ENCODE measurements around the gene REEP6. TPM values are rescaled to one million over a fixed set of nuclear protein-coding genes. Genes with fewer than 3 reads are reported as not detected.

Gene REEP6
- total and polyA plus RNA-seq, 12 donors: 16.5 to 205 (median 115) TPM

DNA sequence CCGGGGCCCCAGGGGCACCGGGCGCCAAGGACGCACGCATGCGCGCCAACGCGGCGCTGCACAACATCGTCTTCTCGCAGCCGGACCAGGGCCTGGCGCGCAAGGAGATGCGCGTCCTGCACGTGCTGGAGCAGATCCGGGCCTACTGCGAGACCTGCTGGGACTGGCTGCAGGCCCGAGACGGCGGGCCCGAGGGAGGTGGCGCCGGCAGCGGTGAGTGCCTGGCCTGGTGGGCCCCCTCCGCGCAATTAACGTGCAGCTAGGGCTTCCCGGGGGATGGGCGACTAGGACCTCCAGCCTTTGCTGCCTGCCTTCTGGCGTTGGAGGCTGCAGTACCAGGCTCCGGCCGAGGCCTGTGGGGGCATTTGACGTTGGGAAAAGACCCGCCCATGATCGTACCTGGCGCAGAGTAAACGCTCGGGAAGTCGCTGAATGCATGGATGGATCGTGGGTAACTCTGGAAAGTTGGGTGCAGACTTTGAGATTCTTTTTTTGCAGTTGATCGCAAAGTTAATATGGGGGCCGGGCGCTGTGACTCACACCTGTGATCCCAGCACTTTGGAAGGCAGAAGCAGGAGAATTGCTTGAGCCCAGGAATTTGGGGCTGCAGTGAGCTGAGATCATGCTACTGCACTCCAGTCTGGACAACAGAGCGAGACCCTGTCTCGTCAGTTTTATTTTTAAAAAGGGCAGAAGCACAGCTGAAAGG is 33.8 kb upstream of the REEP6 start:
- Histone ChIP-seq H3K27me3 (peaks cover 39% of the 10 kb centered on the region), H3K9me3 (replicated peaks in 1 of 3) (no peaks in the 10 kb centered on the region), H3K4me1 (replicated peaks in 1 of 2) (no peaks in the 10 kb centered on the region), H3K4me3 (no peak overlapping the region), H3K36me3 (replicated peaks in 1 of 2) (no peaks in the 10 kb centered on the region), H3K27ac (no peak overlapping the region)
- WGBS, 4 donors: 17 to 41% (median 27%) methylated on average over 16 to 48 of the region's 48 CpGs
- no peak for DNase-seq
- no peak for TF ChIP-seq POLR2A (IDR thresholded peaks at IDR 0.05)
- TF ChIP-seq, protein P1, sequence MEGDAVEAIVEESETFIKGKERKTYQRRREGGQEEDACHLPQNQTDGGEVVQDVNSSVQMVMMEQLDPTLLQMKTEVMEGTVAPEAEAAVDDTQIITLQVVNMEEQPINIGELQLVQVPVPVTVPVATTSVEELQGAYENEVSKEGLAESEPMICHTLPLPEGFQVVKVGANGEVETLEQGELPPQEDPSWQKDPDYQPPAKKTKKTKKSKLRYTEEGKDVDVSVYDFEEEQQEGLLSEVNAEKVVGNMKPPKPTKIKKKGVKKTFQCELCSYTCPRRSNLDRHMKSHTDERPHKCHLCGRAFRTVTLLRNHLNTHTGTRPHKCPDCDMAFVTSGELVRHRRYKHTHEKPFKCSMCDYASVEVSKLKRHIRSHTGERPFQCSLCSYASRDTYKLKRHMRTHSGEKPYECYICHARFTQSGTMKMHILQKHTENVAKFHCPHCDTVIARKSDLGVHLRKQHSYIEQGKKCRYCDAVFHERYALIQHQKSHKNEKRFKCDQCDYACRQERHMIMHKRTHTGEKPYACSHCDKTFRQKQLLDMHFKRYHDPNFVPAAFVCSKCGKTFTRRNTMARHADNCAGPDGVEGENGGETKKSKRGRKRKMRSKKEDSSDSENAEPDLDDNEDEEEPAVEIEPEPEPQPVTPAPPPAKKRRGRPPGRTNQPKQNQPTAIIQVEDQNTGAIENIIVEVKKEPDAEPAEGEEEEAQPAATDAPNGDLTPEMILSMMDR (IDR thresholded peaks at IDR 0.05): no peak
- intact Hi-C loops (cut with DNase I): no loop called here

DNA sequence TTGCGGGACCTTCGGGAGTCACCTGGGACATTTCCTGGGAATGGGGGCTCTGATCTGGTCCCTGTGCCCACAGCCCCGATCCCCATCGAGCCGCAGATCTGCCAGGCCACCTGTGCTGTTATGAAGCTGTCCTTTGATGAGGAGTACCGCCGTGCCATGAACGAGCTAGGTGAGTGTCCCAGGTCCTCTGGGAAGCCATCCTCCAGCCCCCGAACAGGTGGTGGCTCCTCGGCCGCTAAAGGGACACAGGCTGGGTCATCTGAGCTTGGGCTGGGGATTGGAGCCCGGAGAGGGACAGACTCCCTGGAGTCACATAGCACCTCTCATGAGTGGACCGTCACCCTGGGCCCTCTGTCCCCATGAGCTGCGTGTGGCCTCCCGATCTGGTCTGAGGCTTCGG is 33.1 kb upstream of the REEP6 start:
- Histone ChIP-seq H3K27me3 (peaks cover 32% of the 10 kb centered on the region), H3K36me3 (replicated peaks in 1 of 2) (no peaks in the 10 kb centered on the region), H3K4me3 (no peak overlapping the region), H3K27ac (no peak overlapping the region), H3K9me3 (replicated peaks in 1 of 3) (no peaks in the 10 kb centered on the region), H3K4me1 (replicated peaks in 1 of 2) (no peaks in the 10 kb centered on the region)
- TF ChIP-seq, protein P1 (IDR thresholded peaks at IDR 0.05): no peak
- TF ChIP-seq POLR2A (IDR thresholded peaks at IDR 0.05): no peak
- WGBS, 4 donors: 76 to 88% (median 85%) methylated on average over 5 to 16 of the region's 16 CpGs
- no peak for DNase-seq
- intact Hi-C loops (cut with DNase I): no loop called here

DNA sequence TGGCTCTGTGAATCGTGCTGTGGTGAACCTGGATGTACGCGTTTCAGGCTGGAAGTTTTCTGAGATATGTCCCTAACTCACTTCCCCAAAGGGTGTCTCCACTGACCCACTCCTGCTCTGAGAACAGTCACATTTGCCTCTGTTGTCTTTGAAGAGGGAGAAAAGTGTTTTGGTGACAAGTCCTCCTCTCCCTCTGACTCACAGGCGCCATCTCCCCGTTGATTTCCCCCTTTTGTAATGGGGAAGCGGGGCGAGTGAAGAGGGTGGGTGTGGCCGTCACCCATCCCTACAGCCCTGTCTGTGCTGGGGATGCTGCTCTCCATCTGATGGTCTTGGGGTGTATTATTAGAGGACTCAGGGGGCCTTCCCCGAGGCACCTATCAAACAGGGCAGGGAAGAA is 31.5 kb upstream of the REEP6 start:
- Histone ChIP-seq H3K4me1 (replicated peaks in 1 of 2) (no peaks in the 10 kb centered on the region), H3K4me3 (no peak overlapping the region), H3K27me3 (peaks cover 26% of the 10 kb centered on the region), H3K9me3 (replicated peaks in 1 of 3) (no peaks in the 10 kb centered on the region), H3K36me3 (replicated peaks in 1 of 2) (no peaks in the 10 kb centered on the region), H3K27ac (no peak overlapping the region)
- no peak for DNase-seq
- intact Hi-C loops (cut with DNase I): no loop called here
- WGBS, 4 donors: 69 to 78% (median 76%) methylated on average over 9 of the region's 9 CpGs
- no peak for TF ChIP-seq POLR2A (IDR thresholded peaks at IDR 0.05)
- TF ChIP-seq, protein P1 (IDR thresholded peaks at IDR 0.05): no peak

DNA sequence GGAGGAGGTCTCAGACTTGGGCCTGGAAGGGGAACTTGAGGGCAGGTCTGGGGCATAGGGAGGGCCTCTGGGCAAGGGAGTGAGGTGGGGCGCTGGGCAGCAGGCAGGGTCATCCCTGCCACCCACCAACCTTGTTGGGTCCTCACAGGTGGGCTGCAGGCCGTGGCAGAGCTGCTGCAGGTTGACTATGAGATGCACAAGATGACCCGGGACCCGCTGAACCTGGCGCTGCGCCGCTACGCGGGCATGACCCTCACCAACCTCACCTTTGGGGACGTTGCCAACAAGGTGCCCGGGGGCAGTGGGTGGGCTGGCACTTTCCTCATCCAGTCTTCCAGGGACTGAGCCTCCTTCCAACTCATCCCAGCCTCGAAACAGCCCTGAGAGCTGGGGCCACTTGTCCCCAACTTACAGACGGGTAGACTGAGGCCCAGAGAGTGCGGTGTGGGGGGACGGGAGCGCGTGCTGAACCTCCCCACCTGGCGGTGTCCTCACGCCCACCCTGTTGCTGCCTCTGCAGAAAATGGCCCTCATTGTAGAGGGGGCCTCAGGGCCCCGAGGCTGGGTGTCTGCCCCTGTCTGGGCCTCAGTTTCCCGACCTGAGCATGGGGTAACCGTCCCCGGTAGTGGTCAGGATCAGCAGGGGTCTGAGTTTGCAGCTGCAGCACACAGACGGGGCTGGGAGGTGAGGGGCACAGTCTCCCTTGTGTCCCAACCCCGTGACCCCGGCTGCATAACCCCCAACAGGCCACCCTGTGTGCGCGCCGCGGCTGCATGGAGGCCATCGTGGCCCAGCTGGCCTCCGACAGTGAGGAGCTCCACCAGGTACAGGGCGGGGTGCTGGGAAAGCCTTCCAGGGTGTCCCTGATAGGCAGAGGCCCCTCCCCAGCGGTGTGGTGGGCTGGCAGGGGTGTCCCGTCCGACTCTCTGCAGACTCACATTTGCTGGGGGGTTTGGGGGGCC is 30.7 kb upstream of the REEP6 start:
- H3K27me3 ChIP-seq: peaks cover 26% of the 10 kb centered on the region

More for the DNA sequence above, 30.7 kb upstream of the REEP6 start:
- Histone ChIP-seq H3K27ac (no peak overlapping the region), H3K4me3 (no peak overlapping the region), H3K36me3 (replicated peaks in 1 of 2) (no peaks in the 10 kb centered on the region), H3K9me3 (replicated peaks in 1 of 3) (no peaks in the 10 kb centered on the region), H3K4me1 (replicated peaks in 1 of 2) (peaks cover 0 to 4% of the 10 kb centered on the region in 2 donors)
- DNase-seq: no peak
- 91 to 100% (median 91%) methylated on average over 2 to 36 of the region's 36 CpGs; no CpG with 5 or more reads in 1 of the 4 donors for WGBS, 4 donors
- TF ChIP-seq, protein P1 (IDR thresholded peaks at IDR 0.05): no peak
- TF ChIP-seq POLR2A (IDR thresholded peaks at IDR 0.05): no peak
- intact Hi-C loops (cut with DNase I): no loop called here

Measured in adrenal gland (tissue), 12 donors.